Parathyroid adenoma (tissue), 2 donors: Measurements from ENCODE around the gene FEM1A.
"Not testable (repeated sequence)": the region's sequence is repeated elsewhere in the genome, so short reads cannot be mapped to it uniquely, and the experiment has no call there.

Source experiments
- H2AFZ ChIP-seq: fragments of 300-600 bp; sonication (generic); one replicate; pipeline ENCODE4 v1.7.0; 2017; ENCODE audit warnings: antibody characterized with exemption, mild to moderate bottlenecking
- H3K27ac ChIP-seq: fragments of 300-600 bp; sonication (generic); one replicate; pipeline ENCODE4 v1.7.0; 2017
- H3K27me3 ChIP-seq: fragments of 300-600 bp; sonication (generic); one replicate; pipeline ENCODE4 v1.7.0; 2017; ENCODE audit warnings: low read length; ENCODE audit not compliant: control insufficient read depth, insufficient read depth
- H3K36me3 ChIP-seq: fragments of 300-600 bp; sonication (generic); one replicate; pipeline ENCODE4 v1.7.0; 2017; ENCODE audit warnings: low read length; ENCODE audit not compliant: control insufficient read depth, insufficient read depth
- H3K4me1 ChIP-seq: fragments of 300-600 bp; sonication (generic); one replicate; pipeline ENCODE4 v1.7.0; 2017; ENCODE audit warnings: control low read depth
- H3K4me2 ChIP-seq: fragments of 300-600 bp; sonication (generic); one replicate; pipeline ENCODE4 v1.7.0; 2017; ENCODE audit warnings: low read length
- H3K4me3 ChIP-seq: fragments of 300-600 bp; sonication (generic); one replicate; pipeline ENCODE4 v1.7.0; 2017; ENCODE audit warnings: low read depth, low read length
- H3K79me2 ChIP-seq: fragments of 300-600 bp; sonication (generic); one replicate; pipeline ENCODE4 v1.7.0; 2017; ENCODE audit warnings: control low read depth
- H3K9ac ChIP-seq: fragments of 300-600 bp; sonication (generic); one replicate; pipeline ENCODE4 v1.7.0; 2017; ENCODE audit warnings: mild to moderate bottlenecking
- H3K9me3 ChIP-seq: fragments of 300-600 bp; sonication (generic); one replicate; pipeline ENCODE4 v1.7.0; 2017; ENCODE audit warnings: low read length; ENCODE audit not compliant: control insufficient read depth
- TF ChIP-seq, protein P1 (sequence below): fragments of 300-600 bp; sonication (generic); IDR thresholded peaks from one replicate; pipeline ENCODE4 v1.7.0; 2017; ENCODE audit warnings: antibody characterized with exemption, mild to moderate bottlenecking
- donor health status: primary hyperparathyroidism.

The FEM1A gene

DNA sequence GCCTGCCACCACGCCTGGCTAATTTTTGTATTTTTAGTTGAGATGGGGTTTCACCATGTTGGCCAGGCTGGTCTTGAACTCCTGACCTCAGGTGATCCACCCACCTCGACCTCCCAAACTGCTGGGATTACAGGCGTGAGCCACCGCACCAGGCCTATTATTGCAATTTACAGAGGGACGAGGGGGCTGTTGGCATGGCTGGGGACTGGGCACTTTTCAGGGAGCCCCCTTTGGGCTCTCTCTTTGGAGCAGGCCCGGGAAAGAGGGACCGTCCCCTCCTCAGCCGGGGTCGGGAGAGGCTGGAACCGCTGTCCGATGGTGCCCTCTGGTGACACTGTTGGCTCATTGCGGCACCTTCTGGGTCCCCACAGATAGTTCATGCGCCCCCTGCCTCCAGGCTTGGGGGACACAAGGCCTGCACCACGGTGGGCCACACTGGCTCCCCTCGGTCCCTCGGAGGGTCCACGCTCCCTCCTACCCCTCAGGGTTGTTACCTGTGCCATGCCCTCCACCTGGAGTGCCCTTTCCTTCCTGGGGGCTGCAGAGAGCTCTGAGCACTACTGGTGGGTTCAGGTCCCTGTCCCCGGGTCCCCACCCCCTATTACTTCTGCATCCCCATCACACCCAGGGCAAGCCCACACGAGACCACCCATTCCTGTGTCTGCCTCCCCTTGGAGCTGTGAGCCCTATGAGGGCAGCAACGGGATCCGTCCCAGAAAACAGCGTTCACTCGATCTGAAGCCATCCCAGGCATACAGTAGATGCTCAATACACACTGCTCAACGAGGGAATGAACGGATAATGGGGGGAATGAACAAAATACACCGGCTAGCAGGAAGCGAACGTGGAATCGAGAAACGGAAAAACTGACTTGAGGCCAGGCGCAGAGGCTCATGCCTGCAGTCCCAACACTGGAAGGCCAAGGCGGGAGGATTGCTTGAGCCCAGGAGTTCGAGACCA lies 12.5 kb downstream of the FEM1A start:
- H3K4me3 ChIP-seq: no peak overlapping the region
- peak overlapping the region; percentile 73 for H2AFZ ChIP-seq
- no peaks in the 10 kb centered on the region for H3K27me3 ChIP-seq
- peaks cover 14% of the 10 kb centered on the region for H3K79me2 ChIP-seq
- H3K27ac ChIP-seq: no peak overlapping the region
- TF ChIP-seq, protein P1, sequence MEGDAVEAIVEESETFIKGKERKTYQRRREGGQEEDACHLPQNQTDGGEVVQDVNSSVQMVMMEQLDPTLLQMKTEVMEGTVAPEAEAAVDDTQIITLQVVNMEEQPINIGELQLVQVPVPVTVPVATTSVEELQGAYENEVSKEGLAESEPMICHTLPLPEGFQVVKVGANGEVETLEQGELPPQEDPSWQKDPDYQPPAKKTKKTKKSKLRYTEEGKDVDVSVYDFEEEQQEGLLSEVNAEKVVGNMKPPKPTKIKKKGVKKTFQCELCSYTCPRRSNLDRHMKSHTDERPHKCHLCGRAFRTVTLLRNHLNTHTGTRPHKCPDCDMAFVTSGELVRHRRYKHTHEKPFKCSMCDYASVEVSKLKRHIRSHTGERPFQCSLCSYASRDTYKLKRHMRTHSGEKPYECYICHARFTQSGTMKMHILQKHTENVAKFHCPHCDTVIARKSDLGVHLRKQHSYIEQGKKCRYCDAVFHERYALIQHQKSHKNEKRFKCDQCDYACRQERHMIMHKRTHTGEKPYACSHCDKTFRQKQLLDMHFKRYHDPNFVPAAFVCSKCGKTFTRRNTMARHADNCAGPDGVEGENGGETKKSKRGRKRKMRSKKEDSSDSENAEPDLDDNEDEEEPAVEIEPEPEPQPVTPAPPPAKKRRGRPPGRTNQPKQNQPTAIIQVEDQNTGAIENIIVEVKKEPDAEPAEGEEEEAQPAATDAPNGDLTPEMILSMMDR: peak; percentile 76
- peaks cover 8% of the 10 kb centered on the region for H3K4me1 ChIP-seq
- H3K4me2 ChIP-seq: no peak overlapping the region
- no peaks in the 10 kb centered on the region for H3K9me3 ChIP-seq
- no peak overlapping the region for H3K9ac ChIP-seq
- no peaks in the 10 kb centered on the region for H3K36me3 ChIP-seq

DNA sequence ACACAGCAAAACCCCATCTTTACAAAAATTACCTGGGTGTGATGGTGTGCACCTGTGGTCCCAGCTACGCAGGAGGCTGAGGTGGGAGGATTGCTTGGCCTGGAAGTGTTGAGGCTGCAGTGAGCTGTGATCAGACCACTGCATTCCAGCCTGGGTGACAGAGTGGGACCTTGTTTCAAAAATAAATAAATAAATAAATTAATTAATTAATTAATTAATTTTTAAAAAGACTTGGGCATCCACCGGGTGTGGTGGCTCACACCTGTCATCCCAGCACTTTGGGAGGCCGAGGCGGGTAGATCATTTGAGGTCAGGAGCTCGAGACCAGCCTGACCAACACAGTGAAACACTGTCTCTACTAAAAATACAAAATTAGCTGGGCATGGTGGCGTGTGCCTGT lies 13.6 kb downstream of the FEM1A start:
- not testable (repeated sequence) for H3K9me3 ChIP-seq, H3K36me3 ChIP-seq, H3K27ac ChIP-seq, H3K4me1 ChIP-seq, H3K27me3 ChIP-seq, H3K9ac ChIP-seq, H3K4me3 ChIP-seq, H3K79me2 ChIP-seq, H2AFZ ChIP-seq, H3K4me2 ChIP-seq

DNA sequence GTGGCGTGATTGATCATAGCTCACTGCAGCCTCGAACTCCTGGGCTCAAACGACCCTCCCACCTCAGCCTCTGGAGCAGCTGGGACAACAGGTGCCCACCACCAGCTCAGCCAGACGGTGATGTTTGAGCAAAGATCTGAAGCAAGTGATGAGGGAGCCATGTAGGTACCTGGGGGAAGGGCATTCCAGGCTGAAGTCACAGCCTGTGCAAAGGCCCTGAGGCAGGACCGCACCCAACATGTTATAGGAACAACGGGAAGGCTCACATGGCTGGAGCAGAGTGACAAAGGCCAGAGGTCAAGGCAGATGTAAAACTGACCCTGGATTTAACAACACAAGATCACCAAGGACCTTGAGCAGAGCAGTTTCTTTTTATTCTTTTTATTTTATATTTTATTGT lies 14.8 kb downstream of the FEM1A start:
- TF ChIP-seq, protein P1: no peak
- peaks cover under 1% of the 10 kb centered on the region for H3K4me1 ChIP-seq
- peaks cover 5% of the 10 kb centered on the region for H3K79me2 ChIP-seq
- H3K9me3 ChIP-seq: no peaks in the 10 kb centered on the region
- H2AFZ ChIP-seq: no peak overlapping the region
- no peak overlapping the region for H3K4me3 ChIP-seq
- no peak overlapping the region for H3K27ac ChIP-seq
- H3K36me3 ChIP-seq: no peaks in the 10 kb centered on the region
- no peak overlapping the region for H3K4me2 ChIP-seq
- H3K9ac ChIP-seq: no peak overlapping the region
- H3K27me3 ChIP-seq: no peaks in the 10 kb centered on the region

DNA sequence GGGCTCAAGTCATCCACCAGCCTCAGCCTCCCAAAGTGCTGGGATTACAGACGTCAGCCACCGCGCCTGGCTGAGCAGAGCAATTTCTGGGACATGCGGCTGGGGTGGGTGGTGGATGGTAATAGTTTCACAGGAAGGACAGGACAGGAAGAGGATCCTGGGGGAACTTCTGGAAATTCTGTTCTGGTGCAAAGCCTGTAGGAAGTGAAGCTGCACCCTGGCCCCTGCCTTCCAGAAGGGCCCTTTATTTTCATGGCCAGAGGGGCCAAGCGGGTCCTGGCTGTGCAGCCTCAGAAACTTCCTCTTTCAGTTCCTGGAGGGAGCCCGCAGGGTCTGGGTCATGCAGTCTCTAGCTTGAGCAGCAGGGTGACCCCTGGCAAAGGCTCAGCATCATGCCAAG lies 15.7 kb downstream of the FEM1A start:
- Histone ChIP-seq H3K4me3 (no peak overlapping the region), H3K4me2 (no peak overlapping the region), H3K27me3 (no peaks in the 10 kb centered on the region), H3K36me3 (no peaks in the 10 kb centered on the region), H2AFZ (no peak overlapping the region), H3K9ac (no peak overlapping the region), H3K9me3 (no peaks in the 10 kb centered on the region), H3K27ac (no peak overlapping the region), H3K4me1 (no peaks in the 10 kb centered on the region), H3K79me2 (peaks cover under 1% of the 10 kb centered on the region)
- TF ChIP-seq, protein P1: no peak

DNA sequence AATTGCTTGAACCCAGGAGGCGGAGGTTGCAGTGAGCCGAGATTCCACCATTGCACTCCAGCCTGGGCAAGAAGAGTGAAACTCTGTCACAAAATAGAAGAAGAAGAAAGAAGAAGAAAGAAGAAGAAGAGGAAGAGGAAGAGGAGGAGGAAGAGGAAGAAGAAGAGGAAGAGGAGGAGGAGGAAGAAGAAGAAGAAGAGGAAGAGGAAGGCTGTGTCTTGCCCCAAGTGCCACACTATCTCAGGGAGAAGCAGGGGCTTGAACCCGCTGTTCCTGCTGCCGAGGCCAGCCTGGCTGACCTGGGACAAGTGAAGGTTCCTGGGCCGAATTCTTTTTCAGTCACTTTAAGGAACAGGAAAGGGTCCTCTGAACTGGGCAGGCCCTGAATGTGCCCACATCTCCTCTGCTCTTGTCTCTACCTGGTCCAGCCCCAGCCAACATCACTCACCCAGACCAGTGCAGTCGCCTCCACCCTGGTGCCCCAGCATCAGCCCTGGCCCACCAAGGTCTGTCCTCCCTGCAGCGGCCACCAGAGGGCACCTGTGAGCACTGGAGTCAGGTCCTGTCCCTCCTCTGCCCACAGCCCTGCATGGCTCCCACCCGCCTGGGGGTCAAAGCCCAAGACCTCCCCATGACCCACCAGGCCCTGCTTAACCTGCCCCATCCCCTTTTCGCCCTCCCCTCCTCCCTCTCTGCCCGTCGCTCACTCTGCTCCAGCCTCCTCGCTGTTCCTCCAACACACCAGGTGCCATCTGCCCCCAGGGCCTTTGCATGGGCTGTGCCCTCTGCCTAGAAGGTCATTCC lies 20.0 kb downstream of the FEM1A start:
- no peaks in the 10 kb centered on the region for H3K36me3 ChIP-seq
- H3K4me1 ChIP-seq: peaks cover 9% of the 10 kb centered on the region
- H3K79me2 ChIP-seq: no peaks in the 10 kb centered on the region
- H3K9ac ChIP-seq: no peak overlapping the region
- H3K27ac ChIP-seq: no peak overlapping the region
- H3K4me3 ChIP-seq: no peak overlapping the region
- H3K9me3 ChIP-seq: no peaks in the 10 kb centered on the region
- TF ChIP-seq, protein P1: peak; percentile 74
- H3K27me3 ChIP-seq: no peaks in the 10 kb centered on the region
- H3K4me2 ChIP-seq: no peak overlapping the region
- no peak overlapping the region for H2AFZ ChIP-seq
